HG02642 (cell line): ENCODE results near the gene SPSB1.

Source experiments
- ATAC-seq: cut with Tn5 transposase; IDR thresholded peaks from one replicate; pipeline ENCODE4 v1.9.1; 2021; ENCODE audit warnings: mild to moderate bottlenecking; ENCODE audit not compliant: unreplicated experiment, poor library complexity

The SPSB1 gene

GRCh38 chr1:9340172-9340854 is 47.6 kb downstream of the SPSB1 start:
- no peak for ATAC-seq

GRCh38 chr1:9340864-9341263 is 48.2 kb downstream of the SPSB1 start:
- ATAC-seq: no peak

- ATAC-seq: no peak
Measured at GRCh38 chr1:9341301-9341845, 48.7 kb downstream of the SPSB1 start.

- no peak for ATAC-seq
Measured at GRCh38 chr1:9343269-9343668, 50.6 kb downstream of the SPSB1 start.

- no peak for ATAC-seq
Measured at GRCh38 chr1:9344426-9345200, 51.9 kb downstream of the SPSB1 start.

- ATAC-seq: no peak
Measured at GRCh38 chr1:9345471-9345870, 52.8 kb downstream of the SPSB1 start.

GRCh38 chr1:9345922-9346321 is 53.2 kb downstream of the SPSB1 start:
- no peak for ATAC-seq

GRCh38 chr1:9346566-9346965 is 53.9 kb downstream of the SPSB1 start:
- no peak for ATAC-seq

- no peak for ATAC-seq
Measured at GRCh38 chr1:9347095-9347850, 54.6 kb downstream of the SPSB1 start.

GRCh38 chr1:9349331-9349851 is 56.7 kb downstream of the SPSB1 start:
- no peak for ATAC-seq

- ATAC-seq: no peak
Measured at GRCh38 chr1:9350013-9350908, 57.6 kb downstream of the SPSB1 start.

- no peak for ATAC-seq
Measured at GRCh38 chr1:9350960-9351359, 58.3 kb downstream of the SPSB1 start.

GRCh38 chr1:9351654-9352271 is 59.1 kb downstream of the SPSB1 start:
- no peak for ATAC-seq

GRCh38 chr1:9352377-9353134 is 59.9 kb downstream of the SPSB1 start:
- ATAC-seq: no peak

- ATAC-seq: no peak
Measured at GRCh38 chr1:9355503-9355902, 62.8 kb downstream of the SPSB1 start.

- ATAC-seq: no peak
Measured at GRCh38 chr1:9356021-9356420, 63.3 kb downstream of the SPSB1 start.

GRCh38 chr1:9356829-9357466 is 64.3 kb downstream of the SPSB1 start:
- no peak for ATAC-seq

GRCh38 chr1:9357958-9358357 is 65.3 kb downstream of the SPSB1 start:
- ATAC-seq: no peak
